Smooth muscle cell (in vitro differentiated cells): Measurements from ENCODE around the gene DLGAP3. TPM values are rescaled to one million over a fixed set of nuclear protein-coding genes. Genes with fewer than 3 reads are reported as not detected.

ENCODE experiments used
- DNase-seq: peaks from one replicate; lab custom pipeline; 2025; ENCODE audit not compliant: unreplicated experiment; lab: John Stamatoyannopoulos, UW
- H2AFZ ChIP-seq: fragments of 200-600 bp; sonication (generic); 2 replicates; pipeline ENCODE4 v1.6.0; 2016; ENCODE audit warnings: antibody characterized with exemption, low read depth, mild to moderate bottlenecking
- H3F3A ChIP-seq: fragments of 200-600 bp; sonication (generic); 2 replicates; pipeline ENCODE4 v1.6.0; 2017; ENCODE audit warnings: antibody characterized with exemption, low read depth
- H3K27ac ChIP-seq: fragments of 200-600 bp; sonication (generic); 2 replicates; pipeline ENCODE4 v1.5.1; 2016; ENCODE audit warnings: low read depth, mild to moderate bottlenecking
- H3K27me3 ChIP-seq: fragments of 200-600 bp; sonication (generic); 2 replicates; pipeline ENCODE4 v1.6.1; 2016; ENCODE audit warnings: low read depth, mild to moderate bottlenecking
- H3K36me3 ChIP-seq: fragments of 200-600 bp; sonication (generic); 2 replicates; pipeline ENCODE4 v1.5.1; 2016; ENCODE audit warnings: low read depth
- H3K4me1 ChIP-seq: fragments of 200-600 bp; sonication (generic); 2 replicates; pipeline ENCODE4 v1.5.1; 2016; ENCODE audit warnings: low read depth
- H3K4me2 ChIP-seq: fragments of 200-600 bp; sonication (generic); 2 replicates; pipeline ENCODE4 v1.6.0; 2016; ENCODE audit warnings: mild to moderate bottlenecking
- H3K4me3 ChIP-seq: fragments of 200-600 bp; sonication (generic); 2 replicates; pipeline ENCODE4 v1.5.1; 2016; ENCODE audit warnings: mild to moderate bottlenecking
- H3K79me2 ChIP-seq: fragments of 200-600 bp; sonication (generic); 2 replicates; pipeline ENCODE4 v1.6.0; 2016; ENCODE audit warnings: low read depth, mild to moderate bottlenecking
- H3K9ac ChIP-seq: fragments of 200-600 bp; sonication (generic); 2 replicates; pipeline ENCODE4 v1.6.0; 2016; ENCODE audit warnings: low read depth
- H3K9me3 ChIP-seq: fragments of 200-600 bp; sonication (generic); replicated peaks from 2 replicates; pipeline ENCODE4 v1.5.1; 2016; ENCODE audit warnings: low read depth
- H4K20me1 ChIP-seq: fragments of 200-600 bp; sonication (generic); 2 replicates; pipeline ENCODE4 v1.6.0; 2016; ENCODE audit warnings: low read depth
- CTCF ChIP-seq: fragments of 200-600 bp; sonication (generic); IDR thresholded peaks from 2 replicates; pipeline ENCODE4 v1.5.1; 2017; ENCODE audit warnings: borderline replicate concordance, mild to moderate bottlenecking, antibody characterized with exemption; ENCODE audit not compliant: insufficient read depth, poor library complexity, severe bottlenecking
- WGBS: methylation state at CpG from one replicate; pipeline ENCODE4 v1.1.7; 2016; ENCODE audit warnings: low lambda C conversion rate; 5-methylcytosine and 5-hydroxymethylcytosine counted together
- polyA plus RNA-seq: library from polyadenylated mRNA; unstranded; fragments of >200 nt; fragmentation: Nextera tagmentation; extraction: Ambion mirVana; gene quantifications from 2 replicates; pipeline ENCODE4 v1.2.1, GENCODE V29; 2016
- total RNA-seq: library from RNA; depleted of rRNA; stranded (reverse); fragments of >200 nt; gene quantifications from 2 replicates; pipeline ENCODE4 v1.2.3, GENCODE V29; 2014

The DLGAP3 gene
- total and polyA plus RNA-seq, 2 experiments from 2014 or later = not detected

DNA sequence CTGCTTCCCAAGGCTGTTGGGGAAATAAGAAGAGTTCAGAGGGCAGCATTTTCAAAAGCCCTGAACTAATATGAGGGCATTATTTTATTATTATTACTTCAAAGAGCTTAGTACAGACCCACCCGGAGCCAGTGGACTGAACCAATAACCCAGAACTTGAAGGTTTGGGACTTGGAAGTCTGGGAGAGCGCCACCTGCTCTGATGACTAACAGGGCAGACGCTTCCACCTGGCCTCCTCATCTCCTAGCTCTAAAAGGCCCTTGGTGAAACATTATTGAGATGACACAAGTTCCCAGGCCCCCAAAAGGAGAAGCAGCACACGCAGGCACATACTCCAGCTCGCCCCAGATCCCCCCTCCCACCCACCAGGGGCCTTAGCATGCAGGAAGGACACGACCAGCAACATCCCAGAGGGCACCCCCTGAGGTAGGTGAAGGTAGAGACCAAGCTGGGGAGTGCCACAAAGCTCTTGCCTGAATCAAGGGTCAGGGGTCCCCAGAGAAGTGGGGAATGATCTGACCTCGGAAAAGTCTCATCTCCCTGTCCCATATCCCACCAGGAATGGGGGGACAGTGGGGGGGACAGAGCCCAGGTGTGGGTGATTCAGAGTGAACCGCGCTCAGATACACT lies 1.3 kb downstream of the DLGAP3 start:
- Histone ChIP-seq H3K4me1 (no peaks in the 10 kb centered on the region), H4K20me1 (no peaks in the 10 kb centered on the region), H3F3A (no peaks in the 10 kb centered on the region), H3K36me3 (no peaks in the 10 kb centered on the region), H3K79me2 (no peaks in the 10 kb centered on the region), H3K4me2 (no peak overlapping the region), H3K9ac (no peak overlapping the region), H3K27ac (no peak overlapping the region), H3K9me3 (no peaks in the 10 kb centered on the region), H3K4me3 (no peak overlapping the region), H3K27me3 (peaks cover 83% of the 10 kb centered on the region), H2AFZ (no peak overlapping the region)
- DNase-seq = no peak
- no peak for TF ChIP-seq CTCF
- 40% methylated on average over 9 of the region's 9 CpGs for WGBS

DNA sequence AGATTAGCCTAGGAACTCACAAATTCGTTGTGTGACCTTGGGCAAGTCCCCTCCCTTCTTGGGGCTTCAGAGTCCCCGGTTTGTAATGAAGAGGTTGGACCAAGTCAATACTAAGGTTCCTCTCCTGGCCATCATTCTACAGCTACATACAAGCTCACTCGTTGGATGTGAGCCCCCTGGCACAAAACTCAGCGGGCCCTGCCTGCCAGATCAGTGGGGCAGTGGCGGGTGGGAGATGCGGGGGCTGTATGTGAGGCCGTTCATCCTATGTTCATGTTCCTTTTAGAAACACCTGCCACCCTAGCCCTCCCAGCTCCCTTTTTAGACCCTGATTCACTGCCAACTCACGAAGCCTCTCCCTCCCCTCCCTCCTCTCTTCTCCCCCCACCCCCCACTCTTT lies 2.1 kb downstream of the DLGAP3 start:
- 83% methylated on average over 7 of the region's 8 CpGs for WGBS
- H2AFZ ChIP-seq = no peak overlapping the region
- H3K9me3 ChIP-seq = no peaks in the 10 kb centered on the region
- no peak overlapping the region for H3K4me2 ChIP-seq
- H3K27me3 ChIP-seq = peaks cover 78% of the 10 kb centered on the region
- no peak overlapping the region for H3K4me3 ChIP-seq
- H3K79me2 ChIP-seq = no peaks in the 10 kb centered on the region
- H3F3A ChIP-seq = no peaks in the 10 kb centered on the region
- no peaks in the 10 kb centered on the region for H4K20me1 ChIP-seq
- H3K27ac ChIP-seq = no peak overlapping the region
- H3K36me3 ChIP-seq = no peaks in the 10 kb centered on the region
- no peak overlapping the region for H3K9ac ChIP-seq
- TF ChIP-seq CTCF = no peak
- no peak for DNase-seq
- no peaks in the 10 kb centered on the region for H3K4me1 ChIP-seq

GRCh38 chr1:34926894-34927293 lies 2.6 kb downstream of the DLGAP3 start:
- WGBS = 31% methylated on average over 5 of the region's 5 CpGs
- no peaks in the 10 kb centered on the region for H3K79me2 ChIP-seq
- H3K27me3 ChIP-seq = peaks cover 73% of the 10 kb centered on the region

More at GRCh38 chr1:34926894-34927293, 2.6 kb downstream of the DLGAP3 start:
- DNase-seq = no peak
- no peak overlapping the region for H3K27ac ChIP-seq
- no peaks in the 10 kb centered on the region for H3K9me3 ChIP-seq
- H2AFZ ChIP-seq = no peak overlapping the region
- H4K20me1 ChIP-seq = no peaks in the 10 kb centered on the region
- no peak for TF ChIP-seq CTCF
- no peak overlapping the region for H3K4me2 ChIP-seq
- H3K4me1 ChIP-seq = no peaks in the 10 kb centered on the region
- no peak overlapping the region for H3K9ac ChIP-seq
- no peaks in the 10 kb centered on the region for H3F3A ChIP-seq
- H3K4me3 ChIP-seq = no peak overlapping the region
- H3K36me3 ChIP-seq = no peaks in the 10 kb centered on the region
